ENCODE results near the gene PXDN. TPM values are rescaled to one million over a fixed set of nuclear protein-coding genes. Genes with fewer than 3 reads are reported as not detected.

PXDN gene
- total RNA-seq, 1 experiment from 2014 or later, result 96.1 TPM

- POLR2A ChIA-PET, result no interaction called here
- CTCF ChIA-PET, result interaction anchor here (0.7 to 3.9 kb wide), 4 partner anchors 22 to 44 kb away, joined by 3 to 18 read pairs (median 4); no protein-coding TSS in a partner anchor
These were observed 47.5 kb upstream of the PXDN start for GRCh38 chr2:1791685-1792435.

GRCh38 chr2:1791006-1791605, 46.8 kb upstream of the PXDN start:
- DNase-seq (ENCODE audit: unreplicated experiment), result no peak
- POLR2A ChIA-PET, result no interaction called here
- H3K27ac Mint-ChIP-seq (ENCODE audit: low read depth, unreplicated experiment), result no peak overlapping the region
- TF ChIP-seq CTCF (IDR thresholded peaks at IDR 0.05; ENCODE audit: unreplicated experiment), result no peak
- no TSS peak for BruUV-seq (replicated peaks)
- intact Hi-C loops (cut with micrococcal nuclease), result no loop called here
- H3K36me3 Mint-ChIP-seq (ENCODE audit: insufficient read depth, unreplicated experiment), result no peaks in the 10 kb centered on the region
- no peaks in the 10 kb centered on the region for H3K9me3 Mint-ChIP-seq (ENCODE audit: unreplicated experiment)
- CTCF ChIA-PET, result interaction anchor here (0.5 to 3.9 kb wide), 6 partner anchors 21 to 1515 kb away, joined by 3 to 18 read pairs (median 4); no protein-coding TSS in a partner anchor
- no peaks in the 10 kb centered on the region for H3K27me3 Mint-ChIP-seq (ENCODE audit: insufficient read depth, unreplicated experiment)
- no peak overlapping the region for H3K4me3 Mint-ChIP-seq (ENCODE audit: unreplicated experiment)
- H3K4me1 Mint-ChIP-seq (ENCODE audit: insufficient read depth, unreplicated experiment), result peaks cover 6% of the 10 kb centered on the region

More at GRCh38 chr2:1791685-1792435, 47.5 kb upstream of the PXDN start:
- peak; percentile 39 for DNase-seq (ENCODE audit: unreplicated experiment)
- no peak for TF ChIP-seq CTCF (IDR thresholded peaks at IDR 0.05; ENCODE audit: unreplicated experiment)
- Mint-ChIP-seq H3K36me3 (ENCODE audit: insufficient read depth, unreplicated experiment) (no peaks in the 10 kb centered on the region), H3K27me3 (ENCODE audit: insufficient read depth, unreplicated experiment) (no peaks in the 10 kb centered on the region), H3K9me3 (ENCODE audit: unreplicated experiment) (no peaks in the 10 kb centered on the region), H3K4me3 (ENCODE audit: unreplicated experiment) (no peak overlapping the region), H3K4me1 (ENCODE audit: insufficient read depth, unreplicated experiment) (peaks cover 8% of the 10 kb centered on the region), H3K27ac (ENCODE audit: low read depth, unreplicated experiment) (no peak overlapping the region)
- intact Hi-C loops (cut with micrococcal nuclease), result no loop called here
- BruUV-seq (replicated peaks), result no TSS peak

- intact Hi-C loops (cut with micrococcal nuclease), result no loop called here
- Mint-ChIP-seq H3K4me1 (ENCODE audit: insufficient read depth, unreplicated experiment) (peaks cover under 1% of the 10 kb centered on the region), H3K36me3 (ENCODE audit: insufficient read depth, unreplicated experiment) (no peaks in the 10 kb centered on the region), H3K27ac (ENCODE audit: low read depth, unreplicated experiment) (no peak overlapping the region), H3K4me3 (ENCODE audit: unreplicated experiment) (no peak overlapping the region), H3K27me3 (ENCODE audit: insufficient read depth, unreplicated experiment) (no peaks in the 10 kb centered on the region), H3K9me3 (ENCODE audit: unreplicated experiment) (no peaks in the 10 kb centered on the region)
- no peak for TF ChIP-seq CTCF (IDR thresholded peaks at IDR 0.05; ENCODE audit: unreplicated experiment)
- POLR2A ChIA-PET, result no interaction called here
- CTCF ChIA-PET, result interaction anchor here (3.9 kb wide), 1 partner anchor 27 kb away, joined by 18 read pairs; no protein-coding TSS in a partner anchor
- no peak for DNase-seq (ENCODE audit: unreplicated experiment)
- BruUV-seq (replicated peaks), result no TSS peak
These were observed 46.2 kb upstream of the PXDN start for GRCh38 chr2:1790473-1790872.

GRCh38 chr2:1789610-1790009, 45.3 kb upstream of the PXDN start:
- H3K4me3 Mint-ChIP-seq (ENCODE audit: unreplicated experiment), result no peak overlapping the region
- BruUV-seq (replicated peaks), result no TSS peak
- no peaks in the 10 kb centered on the region for H3K4me1 Mint-ChIP-seq (ENCODE audit: insufficient read depth, unreplicated experiment)
- ChIA-PET CTCF (no interaction called here), POLR2A (no interaction called here)
- no peaks in the 10 kb centered on the region for H3K27me3 Mint-ChIP-seq (ENCODE audit: insufficient read depth, unreplicated experiment)
- no peak overlapping the region for H3K27ac Mint-ChIP-seq (ENCODE audit: low read depth, unreplicated experiment)
- intact Hi-C loops (cut with micrococcal nuclease), result no loop called here
- H3K9me3 Mint-ChIP-seq (ENCODE audit: unreplicated experiment), result no peaks in the 10 kb centered on the region
- TF ChIP-seq CTCF (IDR thresholded peaks at IDR 0.05; ENCODE audit: unreplicated experiment), result peak; percentile 6
- no peaks in the 10 kb centered on the region for H3K36me3 Mint-ChIP-seq (ENCODE audit: insufficient read depth, unreplicated experiment)
- no peak for DNase-seq (ENCODE audit: unreplicated experiment)
